Stimulated activated naive B cell treated with anti-CD40 and anti-IgM and Interleukin-4, amounts not matched to agents 10 μg/mL and 1 μg/mL and 100 μg/mL, for 72 hours (primary cell): ENCODE measurements around the gene AQP4.

ENCODE experiments used
- ATAC-seq, 2 donors: fragments of 150-1000 bp; cut with Tn5 transposase; replicated peaks; 2 replicates each; pipeline ENCODE4 v1.10.0; 2021; ENCODE audit warnings: moderate library complexity in 1 of 2
- DNase-seq: peaks from one replicate; pipeline ENCODE4 v3.0.0; 2021
- H3K27ac Mint-ChIP-seq: one replicate; pipeline ENCODE4 v1.8.0; 2022; ENCODE audit warnings: mild to moderate bottlenecking, mixed read lengths
- H3K27me3 Mint-ChIP-seq, 2 donors: one replicate each; pipeline ENCODE4 v1.8.0; 2022; ENCODE audit warnings: mixed read lengths in 2 of 2
- H3K36me3 Mint-ChIP-seq, 2 donors: one replicate each; pipeline ENCODE4 v1.8.0; 2022; ENCODE audit warnings: mixed read lengths in 2 of 2, mild to moderate bottlenecking in 1 of 2
- H3K4me1 Mint-ChIP-seq, 2 donors: one replicate each; pipeline ENCODE4 v1.8.0; 2022; ENCODE audit warnings: mixed read lengths in 2 of 2, mild to moderate bottlenecking in 1 of 2
- H3K4me3 Mint-ChIP-seq, 2 donors: one replicate each; pipeline ENCODE4 v1.8.0; 2022; ENCODE audit warnings: mild to moderate bottlenecking in 2 of 2, mixed read lengths in 2 of 2, moderate library complexity in 1 of 2
- H3K9me3 Mint-ChIP-seq, 2 donors: one replicate each; pipeline ENCODE4 v1.8.0; 2022; ENCODE audit warnings: mixed read lengths in 2 of 2, mild to moderate bottlenecking in 1 of 2

Gene AQP4

GRCh38 chr18:26864658-26865057, 849 bp downstream of the AQP4 start:
- Mint-ChIP-seq H3K4me3 (no peak overlapping the region), H3K9me3 (no peaks in the 10 kb centered on the region), H3K4me1 (peaks cover 0 to 3% of the 10 kb centered on the region in 2 donors), H3K27me3 (peaks cover 16 to 41% of the 10 kb centered on the region in 2 donors), H3K27ac (no peak overlapping the region), H3K36me3 (no peaks in the 10 kb centered on the region)
- DNase-seq (no peak), ATAC-seq (no peak)

DNA sequence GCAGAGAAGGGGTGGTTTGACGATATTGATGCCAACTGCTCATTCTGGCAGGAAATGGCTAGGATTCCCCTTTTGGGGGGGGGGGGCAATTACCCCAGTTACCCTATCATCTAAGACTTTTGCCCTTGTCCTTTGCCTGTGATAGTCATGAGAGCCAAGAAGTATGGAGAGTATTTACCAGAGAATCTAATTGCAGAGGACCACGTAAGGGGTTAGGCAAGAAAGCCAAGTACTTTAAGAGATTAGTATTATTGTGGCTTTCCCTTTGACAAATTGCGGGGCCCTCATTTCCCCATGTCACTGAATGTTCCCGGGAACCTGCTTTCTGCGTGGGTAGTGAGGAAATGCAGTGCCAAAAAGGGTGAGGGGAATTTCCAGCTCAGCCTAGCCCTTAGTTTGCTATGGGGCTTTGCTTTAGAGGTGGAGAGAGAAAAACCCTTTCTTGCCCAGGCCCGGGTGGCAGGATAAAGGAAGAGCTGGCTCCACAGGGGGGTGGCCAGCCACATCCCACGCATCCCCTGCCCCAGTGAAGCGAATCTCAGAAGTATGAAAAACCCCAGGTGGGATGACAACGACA, 1.5 kb downstream of the AQP4 start:
- Mint-ChIP-seq H3K4me1 (peaks cover 0 to 3% of the 10 kb centered on the region in 2 donors), H3K27me3 (peaks cover 16 to 41% of the 10 kb centered on the region in 2 donors), H3K36me3 (no peaks in the 10 kb centered on the region), H3K27ac (no peak overlapping the region), H3K4me3 (no peak overlapping the region), H3K9me3 (no peaks in the 10 kb centered on the region)
- peak in 1 of 2 donors; percentile 31 for ATAC-seq
- no peak for DNase-seq

- Mint-ChIP-seq H3K9me3 (no peaks in the 10 kb centered on the region), H3K27me3 (peaks cover 16 to 41% of the 10 kb centered on the region in 2 donors), H3K36me3 (no peaks in the 10 kb centered on the region), H3K4me1 (peaks cover 0 to 3% of the 10 kb centered on the region in 2 donors), H3K4me3 (no peak overlapping the region), H3K27ac (no peak overlapping the region)
- ATAC-seq, result no peak
- no peak for DNase-seq
Measured at GRCh38 chr18:26863122-26863879, 2.2 kb downstream of the AQP4 start.

- Mint-ChIP-seq H3K27ac (no peak overlapping the region), H3K27me3 (peaks cover 16 to 41% of the 10 kb centered on the region in 2 donors), H3K4me3 (no peak overlapping the region), H3K9me3 (no peaks in the 10 kb centered on the region), H3K4me1 (peaks cover 0 to 3% of the 10 kb centered on the region in 2 donors), H3K36me3 (no peaks in the 10 kb centered on the region)
- DNase-seq (no peak), ATAC-seq (no peak)
Measured at GRCh38 chr18:26862084-26862483, 3.4 kb downstream of the AQP4 start.

DNA sequence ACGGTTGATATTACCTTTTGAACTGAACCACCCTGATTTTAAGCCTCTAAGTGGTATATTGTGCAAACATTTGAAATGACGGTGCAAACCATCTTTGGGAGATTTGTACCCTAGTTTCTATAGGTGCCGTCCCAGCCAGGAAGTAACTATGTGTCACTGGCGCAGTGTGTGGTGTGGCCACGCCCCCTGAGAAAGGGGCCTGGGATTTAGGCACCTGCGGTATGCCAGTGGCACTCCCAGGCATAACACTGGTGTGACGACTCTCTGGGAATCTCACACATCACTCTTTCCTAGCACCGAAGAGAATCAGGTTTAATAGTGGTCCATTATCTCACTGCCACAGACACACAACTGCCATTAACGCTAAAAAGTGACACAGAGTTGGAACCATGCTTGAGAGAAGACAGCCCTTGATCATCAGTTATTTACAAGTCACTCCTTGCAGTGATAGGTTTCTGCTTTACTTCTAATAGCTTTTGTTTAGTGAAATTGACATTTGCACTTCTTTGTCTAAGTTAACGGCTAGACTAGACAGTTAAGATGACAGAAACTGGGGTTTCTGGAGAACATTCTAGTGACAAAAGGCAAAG, 11.1 kb downstream of the AQP4 start:
- peaks cover 0 to 2% of the 10 kb centered on the region in 2 donors for H3K9me3 Mint-ChIP-seq
- H3K27ac Mint-ChIP-seq, result no peak overlapping the region
- ATAC-seq (no peak), DNase-seq (no peak)
- no peaks in the 10 kb centered on the region for H3K36me3 Mint-ChIP-seq
- H3K27me3 Mint-ChIP-seq, result no peaks in the 10 kb centered on the region
- no peak overlapping the region for H3K4me3 Mint-ChIP-seq
- no peaks in the 10 kb centered on the region for H3K4me1 Mint-ChIP-seq

GRCh38 chr18:26853401-26853800, 12.1 kb downstream of the AQP4 start:
- no peak for DNase-seq
- ATAC-seq, result no peak
- Mint-ChIP-seq H3K36me3 (no peaks in the 10 kb centered on the region), H3K27ac (no peak overlapping the region), H3K27me3 (peaks cover 0 to 5% of the 10 kb centered on the region in 2 donors), H3K9me3 (peaks cover 0 to 2% of the 10 kb centered on the region in 2 donors), H3K4me3 (no peak overlapping the region), H3K4me1 (no peaks in the 10 kb centered on the region)

DNA sequence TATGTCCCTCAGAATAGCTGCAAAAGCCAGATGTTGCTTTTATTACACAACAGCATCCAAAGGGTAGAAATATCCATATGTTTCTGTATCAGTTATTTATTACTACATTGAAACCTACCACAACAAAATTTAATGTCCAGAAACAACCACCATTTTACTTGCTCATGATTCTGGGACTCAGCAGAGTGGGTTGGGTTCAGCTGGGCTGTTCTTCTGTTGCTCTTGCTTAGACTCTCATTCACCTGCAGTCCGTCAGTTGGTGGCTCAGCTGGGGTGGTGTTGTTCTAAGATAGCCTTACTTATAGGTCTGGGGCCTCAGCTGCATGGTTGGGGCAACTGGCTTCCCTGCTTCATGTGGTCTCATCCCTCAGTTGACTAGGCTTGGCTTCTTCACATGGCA, 21.7 kb downstream of the AQP4 start:
- H3K27me3 Mint-ChIP-seq, result no peaks in the 10 kb centered on the region
- H3K4me3 Mint-ChIP-seq, result no peak overlapping the region
- ATAC-seq (no peak), DNase-seq (no peak)
- no peaks in the 10 kb centered on the region for H3K4me1 Mint-ChIP-seq
- H3K36me3 Mint-ChIP-seq, result no peaks in the 10 kb centered on the region
- H3K9me3 Mint-ChIP-seq, result peaks cover 3 to 10% of the 10 kb centered on the region in 2 donors
- no peak overlapping the region for H3K27ac Mint-ChIP-seq

DNA sequence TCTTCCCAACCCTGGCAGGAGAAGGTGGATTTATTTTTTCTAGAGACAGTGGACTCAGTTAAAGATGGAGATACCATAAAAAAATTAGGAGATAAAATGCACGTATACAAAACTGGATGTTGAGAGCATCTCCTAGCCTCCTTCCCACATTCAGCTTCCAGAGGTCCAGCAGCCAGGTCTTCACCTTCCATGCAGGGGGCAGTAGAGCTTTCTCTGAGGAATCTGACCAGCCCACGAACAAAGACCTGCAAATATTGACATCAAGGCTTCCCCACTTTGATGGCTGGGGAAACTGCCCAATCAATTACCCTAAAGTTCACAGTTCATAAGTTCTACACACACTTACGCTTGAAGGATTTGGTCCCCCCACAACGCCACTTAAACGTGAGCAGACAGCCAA, 24.5 kb downstream of the AQP4 start:
- Mint-ChIP-seq H3K27ac (no peak overlapping the region), H3K4me3 (no peak overlapping the region), H3K36me3 (no peaks in the 10 kb centered on the region), H3K27me3 (no peaks in the 10 kb centered on the region), H3K9me3 (peaks cover 3 to 10% of the 10 kb centered on the region in 2 donors), H3K4me1 (no peaks in the 10 kb centered on the region)
- DNase-seq (no peak), ATAC-seq (no peak)

DNA sequence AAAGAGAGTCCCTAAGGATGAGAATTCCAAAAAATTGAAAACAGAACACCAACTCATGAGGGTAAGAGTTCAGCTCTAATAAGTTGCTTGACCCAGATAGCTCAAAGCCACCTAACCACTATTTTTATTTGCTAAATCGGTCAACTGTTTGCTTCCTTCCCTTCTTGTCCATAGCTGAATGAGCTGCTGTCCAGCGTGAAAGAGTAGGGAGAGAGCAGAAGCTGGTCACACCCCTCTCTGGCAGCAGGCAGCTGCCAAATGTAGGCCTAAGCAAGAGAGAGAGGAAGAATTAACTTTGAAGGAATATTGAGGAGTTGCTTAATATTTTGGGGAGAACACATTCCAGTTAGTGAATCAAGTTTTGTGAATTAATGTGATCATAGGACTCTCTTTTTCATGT, 25.9 kb downstream of the AQP4 start:
- Mint-ChIP-seq H3K36me3 (no peaks in the 10 kb centered on the region), H3K4me1 (no peaks in the 10 kb centered on the region), H3K27me3 (no peaks in the 10 kb centered on the region), H3K27ac (no peak overlapping the region), H3K9me3 (peaks cover 0 to 7% of the 10 kb centered on the region in 2 donors), H3K4me3 (no peak overlapping the region)
- no peak for ATAC-seq
- no peak for DNase-seq

DNA sequence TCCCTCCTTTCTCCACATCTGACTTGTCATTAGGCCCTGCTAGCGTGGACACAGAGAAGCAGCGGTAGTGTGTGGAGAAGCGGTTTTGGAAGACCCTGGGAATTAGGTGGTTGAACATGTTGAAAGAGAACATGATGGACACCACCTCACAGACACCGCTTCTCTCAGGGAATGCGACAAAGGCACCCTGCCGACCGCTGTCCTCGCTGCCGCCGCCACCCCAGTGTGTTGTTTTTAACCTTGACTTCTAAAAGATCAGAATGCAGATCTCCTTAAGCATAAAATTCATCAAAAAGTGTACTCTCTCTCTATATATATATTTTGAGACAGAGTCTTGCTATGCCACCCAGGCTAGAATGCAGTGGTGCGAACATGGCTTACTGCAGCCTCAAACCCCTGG, 33.2 kb downstream of the AQP4 start:
- H3K27me3 Mint-ChIP-seq, result no peaks in the 10 kb centered on the region
- H3K36me3 Mint-ChIP-seq, result no peaks in the 10 kb centered on the region
- H3K4me1 Mint-ChIP-seq, result no peaks in the 10 kb centered on the region
- DNase-seq (no peak), ATAC-seq (no peak)
- no peak overlapping the region for H3K4me3 Mint-ChIP-seq
- peaks cover 4 to 6% of the 10 kb centered on the region in 2 donors for H3K9me3 Mint-ChIP-seq
- H3K27ac Mint-ChIP-seq, result no peak overlapping the region

DNA sequence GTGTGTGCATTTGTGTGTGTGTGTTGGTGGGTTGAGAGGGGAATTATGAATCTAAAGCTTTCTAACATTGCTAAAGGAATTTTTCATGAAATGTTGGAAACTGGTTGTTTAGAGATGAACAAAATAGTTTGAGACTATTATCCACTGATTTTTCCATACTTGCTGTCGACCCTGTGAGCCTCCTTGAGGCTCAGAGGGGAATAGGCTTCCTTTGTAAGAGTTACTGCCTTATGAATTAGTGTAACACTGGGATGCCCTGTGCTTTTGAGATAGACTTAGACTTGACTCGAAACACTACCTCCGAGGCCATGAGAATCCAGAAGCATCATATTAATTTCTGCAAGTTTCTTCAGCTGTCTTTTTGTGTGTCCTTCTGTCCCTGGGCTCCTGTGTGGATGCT, 37.9 kb downstream of the AQP4 start:
- DNase-seq (no peak), ATAC-seq (no peak)
- H3K27ac Mint-ChIP-seq, result no peak overlapping the region
- H3K4me3 Mint-ChIP-seq, result no peak overlapping the region
- no peaks in the 10 kb centered on the region for H3K4me1 Mint-ChIP-seq
- no peaks in the 10 kb centered on the region for H3K36me3 Mint-ChIP-seq
- H3K9me3 Mint-ChIP-seq, result peaks cover 4 to 6% of the 10 kb centered on the region in 2 donors
- H3K27me3 Mint-ChIP-seq, result no peaks in the 10 kb centered on the region

DNA sequence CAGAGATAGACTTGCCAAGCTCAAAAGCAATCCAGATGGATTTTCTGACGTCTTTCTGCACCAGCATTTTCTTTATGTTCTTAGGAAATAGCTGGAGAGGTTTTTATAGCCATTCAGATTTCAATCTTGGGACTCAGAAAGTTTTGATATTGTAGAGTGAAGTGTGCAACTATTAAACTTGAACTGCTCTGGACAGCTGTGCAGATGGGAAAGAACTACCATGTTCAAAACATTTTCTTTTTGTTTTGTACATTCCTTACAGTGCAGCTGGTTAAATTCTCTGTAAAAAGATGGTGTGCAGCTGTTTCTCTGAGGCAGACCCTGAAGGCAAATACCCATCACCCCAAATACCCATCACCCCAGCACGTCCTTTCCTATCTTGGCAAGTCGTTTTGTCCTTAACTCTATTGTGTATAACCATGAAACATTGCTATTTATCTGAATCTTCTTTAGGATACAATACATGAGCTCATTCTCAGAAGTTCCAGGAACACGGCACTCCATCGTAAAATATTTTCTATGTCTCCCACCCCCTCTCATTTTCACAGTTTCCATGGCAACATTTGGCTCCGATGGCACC, 38.8 kb downstream of the AQP4 start:
- Mint-ChIP-seq H3K4me1 (no peaks in the 10 kb centered on the region), H3K4me3 (no peak overlapping the region), H3K27me3 (no peaks in the 10 kb centered on the region), H3K27ac (no peak overlapping the region), H3K9me3 (peaks cover 4 to 6% of the 10 kb centered on the region in 2 donors), H3K36me3 (no peaks in the 10 kb centered on the region)
- DNase-seq (no peak), ATAC-seq (no peak)

DNA sequence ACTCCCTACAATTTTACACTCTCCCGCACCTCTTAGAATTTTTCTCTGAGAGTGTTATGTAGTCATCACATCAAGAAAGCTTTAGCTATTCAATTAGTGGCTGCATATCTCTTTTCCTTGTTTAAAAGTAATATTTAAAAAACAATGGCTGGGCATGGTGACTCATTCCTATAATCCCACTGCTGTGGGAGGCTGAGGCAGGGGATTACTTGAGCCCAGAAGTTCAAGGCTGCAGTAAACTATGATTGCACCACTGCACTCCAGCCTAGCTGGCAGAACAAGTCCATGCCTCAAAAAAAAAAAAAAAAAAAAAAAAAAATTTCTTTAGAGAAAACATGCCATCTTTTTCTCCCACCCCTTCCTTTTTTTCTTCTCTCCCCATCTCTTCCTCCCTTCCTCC, 44.3 kb downstream of the AQP4 start:
- DNase-seq (no peak), ATAC-seq (no peak)
- Mint-ChIP-seq H3K27me3 (no peaks in the 10 kb centered on the region), H3K4me1 (no peaks in the 10 kb centered on the region), H3K36me3 (peaks cover 4 to 6% of the 10 kb centered on the region in 2 donors), H3K27ac (no peak overlapping the region), H3K4me3 (no peak overlapping the region), H3K9me3 (peaks cover 9 to 14% of the 10 kb centered on the region in 2 donors)

- Mint-ChIP-seq H3K27me3 (no peaks in the 10 kb centered on the region), H3K4me1 (no peaks in the 10 kb centered on the region), H3K4me3 (no peak overlapping the region), H3K36me3 (peaks cover 4 to 6% of the 10 kb centered on the region in 2 donors), H3K9me3 (peaks cover 9 to 13% of the 10 kb centered on the region in 2 donors), H3K27ac (no peak overlapping the region)
- ATAC-seq, result no peak
- DNase-seq, result no peak
Measured at GRCh38 chr18:26819046-26819445, 46.5 kb downstream of the AQP4 start.

DNA sequence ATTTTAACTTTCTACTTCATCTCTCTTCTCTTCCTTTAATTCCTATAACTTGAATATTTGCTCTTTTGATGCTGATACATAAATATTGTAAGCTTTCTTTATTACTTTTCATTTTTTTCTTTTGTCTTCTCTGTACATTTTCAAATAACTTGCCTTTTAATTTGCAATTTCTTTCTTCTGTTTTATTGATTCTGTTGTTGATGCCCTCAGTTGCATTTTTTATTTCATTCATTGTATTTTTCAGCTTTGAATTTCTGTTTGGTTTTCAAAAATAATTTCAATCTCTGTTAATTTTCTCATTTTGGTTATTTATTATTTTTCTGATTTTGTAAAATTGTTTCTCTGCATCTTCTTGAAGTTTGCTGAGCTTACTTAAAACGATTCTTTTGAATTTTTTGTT, 47.0 kb downstream of the AQP4 start:
- no peak overlapping the region for H3K4me3 Mint-ChIP-seq

More for the DNA sequence above, 47.0 kb downstream of the AQP4 start:
- H3K27me3 Mint-ChIP-seq, result no peaks in the 10 kb centered on the region
- no peaks in the 10 kb centered on the region for H3K4me1 Mint-ChIP-seq
- DNase-seq (no peak), ATAC-seq (no peak)
- no peak overlapping the region for H3K27ac Mint-ChIP-seq
- peaks cover 9 to 13% of the 10 kb centered on the region in 2 donors for H3K9me3 Mint-ChIP-seq
- peaks cover 4 to 6% of the 10 kb centered on the region in 2 donors for H3K36me3 Mint-ChIP-seq
